WTC11 (cell line): ENCODE measurements around the gene VWA3A. TPM values are rescaled to one million over a fixed set of nuclear protein-coding genes. Genes with fewer than 3 reads are reported as not detected.

Source experiments
- ATAC-seq: fragments of 200-7000 bp; cut with Tn5 transposase; 2 replicates; pipeline ENCODE4 v1.10.0; 2021; ENCODE audit warnings: mild to moderate bottlenecking, moderate library complexity
- CTCF ChIA-PET: fragments of 300-600 bp; sonication (Branson Sonifier 250); formaldehyde crosslinking; loops from one replicate; lab custom pipeline; 2021; ENCODE audit warnings: antibody characterized with exemption; lab: Charles Lee
- POLR2A ChIA-PET: fragments of 350-600 bp; sonication (Branson Sonifier 250); formaldehyde crosslinking; loops from one replicate; lab custom pipeline; 2021; ENCODE audit warnings: antibody characterized with exemption; lab: Charles Lee
- DNase-seq: peaks from one replicate; pipeline ENCODE4 v3.0.0; 2021; ENCODE audit warnings: low spot score
- H3K27ac Mint-ChIP-seq: 2 replicates; pipeline ENCODE4 v1.8.0; 2021; ENCODE audit warnings: mixed read lengths
- H3K27me3 Mint-ChIP-seq: 2 replicates; pipeline ENCODE4 v1.8.0; 2021; ENCODE audit warnings: low read depth, mild to moderate bottlenecking, moderate library complexity, mixed read lengths
- H3K36me3 Mint-ChIP-seq: 2 replicates; pipeline ENCODE4 v1.8.0; 2021; ENCODE audit warnings: mixed read lengths
- H3K4me1 Mint-ChIP-seq: 2 replicates; pipeline ENCODE4 v1.8.0; 2022; ENCODE audit warnings: mixed read lengths
- H3K4me3 Mint-ChIP-seq: 2 replicates; pipeline ENCODE4 v1.8.0; 2021; ENCODE audit warnings: mild to moderate bottlenecking, moderate library complexity, mixed read lengths
- H3K9me3 Mint-ChIP-seq: 2 replicates; pipeline ENCODE4 v1.8.0; 2021; ENCODE audit warnings: mixed read lengths
- HMGA2 ChIP-seq: fragments of 250-450 bp; sonication (Bioruptor Pico); IDR thresholded peaks from 2 replicates; pipeline ENCODE4 v1.4.0; 2021; ENCODE audit warnings: mild to moderate bottlenecking, moderate library complexity
- KAT7 ChIP-seq: sonication (generic); formaldehyde crosslinking; IDR thresholded peaks from 2 replicates; pipeline ENCODE4 v1.8.1; 2023; ENCODE audit warnings: missing genetic modification reagents, mild to moderate bottlenecking, borderline replicate concordance
- NR1H2 ChIP-seq: sonication (generic); formaldehyde crosslinking; IDR thresholded peaks from 2 replicates; pipeline ENCODE4 v1.9.0; 2021; ENCODE audit warnings: mild to moderate bottlenecking, moderate library complexity, missing genetic modification reagents
- ZNF121 ChIP-seq: sonication (generic); formaldehyde crosslinking; IDR thresholded peaks from 2 replicates; pipeline ENCODE4 v1.8.0; 2023; ENCODE audit warnings: missing genetic modification reagents
- ZNF396 ChIP-seq: fragments of 250-450 bp; sonication (Bioruptor Pico); IDR thresholded peaks from 2 replicates; pipeline ENCODE4 v1.8.0; 2021; ENCODE audit warnings: mild to moderate bottlenecking, moderate library complexity, borderline replicate concordance
- ZNF416 ChIP-seq: fragments of 250-450 bp; sonication (Bioruptor Pico); IDR thresholded peaks from 2 replicates; pipeline ENCODE4 v1.9.0; 2021; ENCODE audit warnings: mild to moderate bottlenecking, inconsistent platforms
- ZNF671 ChIP-seq: fragments of 250-450 bp; sonication (Bioruptor Pico); IDR thresholded peaks from 2 replicates; pipeline ENCODE4 v1.8.0; 2021; ENCODE audit warnings: mild to moderate bottlenecking
- total RNA-seq: library from RNA; stranded (reverse); gene quantifications from 3 replicates; pipeline ENCODE4 v1.2.3, GENCODE V29; 2021
- TF ChIP-seq, protein P1 (sequence below): fragments of 250-450 bp; sonication (Bioruptor Pico); IDR thresholded peaks from 2 replicates; pipeline ENCODE4 v1.9.0; 2021; ENCODE audit warnings: mild to moderate bottlenecking, borderline replicate concordance
- TF ChIP-seq, protein P2 (sequence below): sonication (generic); formaldehyde crosslinking; IDR thresholded peaks from 2 replicates; pipeline ENCODE4 v1.8.0; 2022; ENCODE audit warnings: mild to moderate bottlenecking, missing genetic modification reagents
- TF ChIP-seq, protein P3 (sequence below): fragments of 200-600 bp; IDR thresholded peaks from 2 replicates; pipeline ENCODE4 v1.8.0; 2022; ENCODE audit warnings: antibody characterized with exemption
- TF ChIP-seq, protein P4 (sequence below): sonication (generic); formaldehyde crosslinking; IDR thresholded peaks from 2 replicates; pipeline ENCODE4 v1.8.1; 2022; ENCODE audit warnings: low read depth, mild to moderate bottlenecking, moderate library complexity, missing genetic modification reagents, borderline replicate concordance

The VWA3A gene
- total RNA-seq, 1 experiment from 2014 or later = 0.11 TPM

DNA sequence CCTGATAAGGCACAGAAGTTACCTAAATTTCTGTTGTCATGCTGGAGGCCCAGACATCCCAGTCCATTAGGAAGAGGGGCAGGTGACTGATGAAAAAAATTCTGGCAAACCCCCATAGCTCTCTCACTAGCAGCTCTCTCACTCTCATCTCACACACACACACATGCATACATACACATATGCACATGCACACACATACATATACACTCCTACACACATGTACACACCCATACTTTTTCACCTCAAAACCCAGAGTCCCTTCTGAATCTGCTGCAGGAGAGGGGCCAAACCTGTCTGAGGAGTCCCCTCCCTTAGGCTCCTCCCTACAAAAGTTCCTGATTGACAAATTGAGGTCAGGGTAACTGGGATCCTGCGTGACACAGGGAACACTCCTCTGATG lies 47.4 kb downstream of the VWA3A start (continued):
- TF ChIP-seq, protein P1, sequence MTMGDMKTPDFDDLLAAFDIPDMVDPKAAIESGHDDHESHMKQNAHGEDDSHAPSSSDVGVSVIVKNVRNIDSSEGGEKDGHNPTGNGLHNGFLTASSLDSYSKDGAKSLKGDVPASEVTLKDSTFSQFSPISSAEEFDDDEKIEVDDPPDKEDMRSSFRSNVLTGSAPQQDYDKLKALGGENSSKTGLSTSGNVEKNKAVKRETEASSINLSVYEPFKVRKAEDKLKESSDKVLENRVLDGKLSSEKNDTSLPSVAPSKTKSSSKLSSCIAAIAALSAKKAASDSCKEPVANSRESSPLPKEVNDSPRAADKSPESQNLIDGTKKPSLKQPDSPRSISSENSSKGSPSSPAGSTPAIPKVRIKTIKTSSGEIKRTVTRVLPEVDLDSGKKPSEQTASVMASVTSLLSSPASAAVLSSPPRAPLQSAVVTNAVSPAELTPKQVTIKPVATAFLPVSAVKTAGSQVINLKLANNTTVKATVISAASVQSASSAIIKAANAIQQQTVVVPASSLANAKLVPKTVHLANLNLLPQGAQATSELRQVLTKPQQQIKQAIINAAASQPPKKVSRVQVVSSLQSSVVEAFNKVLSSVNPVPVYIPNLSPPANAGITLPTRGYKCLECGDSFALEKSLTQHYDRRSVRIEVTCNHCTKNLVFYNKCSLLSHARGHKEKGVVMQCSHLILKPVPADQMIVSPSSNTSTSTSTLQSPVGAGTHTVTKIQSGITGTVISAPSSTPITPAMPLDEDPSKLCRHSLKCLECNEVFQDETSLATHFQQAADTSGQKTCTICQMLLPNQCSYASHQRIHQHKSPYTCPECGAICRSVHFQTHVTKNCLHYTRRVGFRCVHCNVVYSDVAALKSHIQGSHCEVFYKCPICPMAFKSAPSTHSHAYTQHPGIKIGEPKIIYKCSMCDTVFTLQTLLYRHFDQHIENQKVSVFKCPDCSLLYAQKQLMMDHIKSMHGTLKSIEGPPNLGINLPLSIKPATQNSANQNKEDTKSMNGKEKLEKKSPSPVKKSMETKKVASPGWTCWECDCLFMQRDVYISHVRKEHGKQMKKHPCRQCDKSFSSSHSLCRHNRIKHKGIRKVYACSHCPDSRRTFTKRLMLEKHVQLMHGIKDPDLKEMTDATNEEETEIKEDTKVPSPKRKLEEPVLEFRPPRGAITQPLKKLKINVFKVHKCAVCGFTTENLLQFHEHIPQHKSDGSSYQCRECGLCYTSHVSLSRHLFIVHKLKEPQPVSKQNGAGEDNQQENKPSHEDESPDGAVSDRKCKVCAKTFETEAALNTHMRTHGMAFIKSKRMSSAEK (CRISPR knock-in tag) = no peak
- TF ChIP-seq, protein P2, sequence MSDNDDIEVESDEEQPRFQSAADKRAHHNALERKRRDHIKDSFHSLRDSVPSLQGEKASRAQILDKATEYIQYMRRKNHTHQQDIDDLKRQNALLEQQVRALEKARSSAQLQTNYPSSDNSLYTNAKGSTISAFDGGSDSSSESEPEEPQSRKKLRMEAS (CRISPR knock-in tag) = no peak
- TF ChIP-seq NR1H2 = no peak
- TF ChIP-seq ZNF671 (CRISPR knock-in tag) = no peak
- TF ChIP-seq, protein P3, sequence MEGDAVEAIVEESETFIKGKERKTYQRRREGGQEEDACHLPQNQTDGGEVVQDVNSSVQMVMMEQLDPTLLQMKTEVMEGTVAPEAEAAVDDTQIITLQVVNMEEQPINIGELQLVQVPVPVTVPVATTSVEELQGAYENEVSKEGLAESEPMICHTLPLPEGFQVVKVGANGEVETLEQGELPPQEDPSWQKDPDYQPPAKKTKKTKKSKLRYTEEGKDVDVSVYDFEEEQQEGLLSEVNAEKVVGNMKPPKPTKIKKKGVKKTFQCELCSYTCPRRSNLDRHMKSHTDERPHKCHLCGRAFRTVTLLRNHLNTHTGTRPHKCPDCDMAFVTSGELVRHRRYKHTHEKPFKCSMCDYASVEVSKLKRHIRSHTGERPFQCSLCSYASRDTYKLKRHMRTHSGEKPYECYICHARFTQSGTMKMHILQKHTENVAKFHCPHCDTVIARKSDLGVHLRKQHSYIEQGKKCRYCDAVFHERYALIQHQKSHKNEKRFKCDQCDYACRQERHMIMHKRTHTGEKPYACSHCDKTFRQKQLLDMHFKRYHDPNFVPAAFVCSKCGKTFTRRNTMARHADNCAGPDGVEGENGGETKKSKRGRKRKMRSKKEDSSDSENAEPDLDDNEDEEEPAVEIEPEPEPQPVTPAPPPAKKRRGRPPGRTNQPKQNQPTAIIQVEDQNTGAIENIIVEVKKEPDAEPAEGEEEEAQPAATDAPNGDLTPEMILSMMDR = no peak

DNA sequence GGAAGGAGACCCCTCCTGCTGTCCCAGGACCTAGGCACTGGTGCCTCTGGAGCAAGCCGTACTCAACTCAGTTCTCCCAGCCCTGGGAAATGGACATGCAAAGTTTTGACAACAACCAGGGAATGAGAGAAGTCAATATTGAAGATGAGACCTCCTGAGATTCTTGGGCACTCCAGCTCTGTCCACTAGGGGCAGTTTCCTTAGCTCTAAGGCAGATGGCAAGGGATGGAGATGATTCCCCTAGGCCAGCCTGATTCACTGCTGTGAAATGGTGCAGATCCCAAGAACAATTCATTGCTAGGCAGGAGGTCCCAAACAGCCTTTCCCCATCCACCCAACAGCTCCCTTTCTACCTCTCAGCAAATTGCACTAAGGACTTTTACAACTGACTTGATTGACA lies 49.4 kb downstream of the VWA3A start:
- no peak overlapping the region for H3K4me3 Mint-ChIP-seq

DNA sequence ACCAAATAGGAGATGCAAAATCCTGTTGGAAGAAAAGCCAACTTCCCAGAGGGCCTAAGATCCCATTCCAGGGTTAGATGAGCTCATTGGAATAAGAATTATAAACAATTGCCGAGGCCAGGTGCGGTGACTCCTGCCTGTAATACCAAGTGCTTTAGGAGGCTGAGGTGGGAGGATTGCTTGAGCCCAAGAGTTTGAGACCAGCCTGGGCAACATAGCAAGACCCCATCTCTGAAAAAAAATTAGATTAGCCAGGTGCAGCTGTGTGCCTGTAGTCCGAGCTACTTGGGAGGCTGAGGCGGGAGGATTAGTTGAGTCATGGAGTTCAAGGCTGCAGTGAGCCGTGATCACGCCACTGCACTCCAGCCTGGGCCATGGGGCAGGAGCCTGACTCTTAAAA lies 52.2 kb downstream of the VWA3A start:
- ATAC-seq (no peak), DNase-seq (no peak)
- no peak overlapping the region for H3K4me3 Mint-ChIP-seq
- ChIA-PET POLR2A (no interaction called here), CTCF (no interaction called here)
- H3K36me3 Mint-ChIP-seq = no peaks in the 10 kb centered on the region
- TF ChIP-seq ZNF121 (CRISPR knock-in tag) = 0 out of 2 replicates have a peak, but pooled peaks have one; percentile 4
- no peak for TF ChIP-seq HMGA2 (CRISPR knock-in tag)
- H3K4me1 Mint-ChIP-seq = peaks cover 4% of the 10 kb centered on the region; the same call in 1 of the 2 replicates
- no peaks in the 10 kb centered on the region for H3K27me3 Mint-ChIP-seq
- no peaks in the 10 kb centered on the region for H3K9me3 Mint-ChIP-seq
- H3K27ac Mint-ChIP-seq = no peak overlapping the region

More for the DNA sequence above, 49.4 kb downstream of the VWA3A start:
- Mint-ChIP-seq H3K36me3 (no peaks in the 10 kb centered on the region), H3K9me3 (no peaks in the 10 kb centered on the region), H3K27ac (no peak overlapping the region), H3K4me1 (peaks cover 10% of the 10 kb centered on the region; the same call in 1 of the 2 replicates), H3K27me3 (no peaks in the 10 kb centered on the region)
- TF ChIP-seq KAT7 (CRISPR knock-in tag) (no peak), ZNF396 (no peak)
- TF ChIP-seq, protein P3 = peak; percentile 58
- POLR2A ChIA-PET = no interaction called here
- CTCF ChIA-PET = interaction anchor here (0.8 to 3.9 kb wide), 38 partner anchors 8 to 211 kb away, joined by 3 to 31 read pairs (median 5); partner anchors contain the start of genes MOSMO, PDZD9, SDR42E2 and VWA3A
- ATAC-seq (peak; percentile 95), DNase-seq (peak; percentile 55)

DNA sequence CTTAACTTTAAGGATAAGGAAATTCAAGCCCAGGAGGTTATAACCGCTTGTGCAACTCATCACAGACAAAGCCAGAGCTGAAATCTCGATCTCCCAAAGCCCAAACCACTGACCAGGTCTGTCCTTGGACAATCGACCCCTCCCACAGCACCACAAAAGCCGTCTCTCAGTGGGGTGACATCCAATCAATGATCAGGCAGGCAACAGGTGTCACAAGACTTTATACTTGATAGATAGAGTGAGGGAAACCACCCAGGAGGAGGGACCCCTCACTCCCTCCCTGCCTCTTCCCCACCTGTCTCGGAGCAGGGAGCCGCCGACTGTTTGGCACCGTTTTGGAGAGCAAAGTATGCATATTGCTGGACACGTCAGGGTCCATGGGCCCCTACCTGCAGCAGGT lies 55.5 kb downstream of the VWA3A start:
- H3K4me1 Mint-ChIP-seq = no peaks in the 10 kb centered on the region
- H3K4me3 Mint-ChIP-seq = no peak overlapping the region
- TF ChIP-seq, protein P4, sequence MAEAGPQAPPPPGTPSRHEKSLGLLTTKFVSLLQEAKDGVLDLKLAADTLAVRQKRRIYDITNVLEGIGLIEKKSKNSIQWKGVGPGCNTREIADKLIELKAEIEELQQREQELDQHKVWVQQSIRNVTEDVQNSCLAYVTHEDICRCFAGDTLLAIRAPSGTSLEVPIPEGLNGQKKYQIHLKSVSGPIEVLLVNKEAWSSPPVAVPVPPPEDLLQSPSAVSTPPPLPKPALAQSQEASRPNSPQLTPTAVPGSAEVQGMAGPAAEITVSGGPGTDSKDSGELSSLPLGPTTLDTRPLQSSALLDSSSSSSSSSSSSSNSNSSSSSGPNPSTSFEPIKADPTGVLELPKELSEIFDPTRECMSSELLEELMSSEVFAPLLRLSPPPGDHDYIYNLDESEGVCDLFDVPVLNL (CRISPR knock-in tag) = no peak
- TF ChIP-seq ZNF416 (CRISPR knock-in tag) = no peak
- TF ChIP-seq, protein P1 (CRISPR knock-in tag) = no peak
- ChIA-PET POLR2A (no interaction called here), CTCF (interaction anchor here (0.6 to 2.6 kb wide), 3 partner anchors 49 to 70 kb away, joined by 3 to 15 read pairs (median 8); partner anchors contain the start of gene EEF2K)
- H3K9me3 Mint-ChIP-seq = no peaks in the 10 kb centered on the region
- H3K36me3 Mint-ChIP-seq = no peaks in the 10 kb centered on the region
- no peak overlapping the region for H3K27ac Mint-ChIP-seq
- DNase-seq (no peak), ATAC-seq (no peak)
- no peaks in the 10 kb centered on the region for H3K27me3 Mint-ChIP-seq
